ENCODE measurements around the gene THTPA.
"Not testable (repeated sequence)": the region's sequence is repeated elsewhere in the genome, so short reads cannot be mapped to it uniquely, and the experiment has no call there.

THTPA gene

GRCh38 chr14:23588884-23589598, 33.0 kb downstream of the THTPA start:
- peak; percentile 91 for DNase-seq

GRCh38 chr14:23589606-23590005, 33.5 kb downstream of the THTPA start:
- DNase-seq = no peak

GRCh38 chr14:23590198-23590597, 34.1 kb downstream of the THTPA start:
- no peak for DNase-seq

- not testable (repeated sequence) for DNase-seq
These were observed 38.1 kb downstream of the THTPA start for GRCh38 chr14:23594191-23594590.

- no peak for DNase-seq
These were observed 44.2 kb downstream of the THTPA start for GRCh38 chr14:23600322-23600707.

GRCh38 chr14:23600806-23601205, 44.7 kb downstream of the THTPA start:
- no peak for DNase-seq

- DNase-seq = no peak
These were observed 45.4 kb downstream of the THTPA start for GRCh38 chr14:23601424-23601823.

GRCh38 chr14:23601845-23602180, 45.7 kb downstream of the THTPA start:
- DNase-seq = no peak

GRCh38 chr14:23602181-23603095, 46.4 kb downstream of the THTPA start:
- no peak for DNase-seq

- DNase-seq = no peak
These were observed 47.0 kb downstream of the THTPA start for GRCh38 chr14:23603103-23603502.

GRCh38 chr14:23604148-23604547, 48.1 kb downstream of the THTPA start:
- no peak for DNase-seq

- no peak for DNase-seq
These were observed 48.7 kb downstream of the THTPA start for GRCh38 chr14:23604675-23605170.

- DNase-seq = no peak
These were observed 50.0 kb downstream of the THTPA start for GRCh38 chr14:23605931-23606585.

- no peak for DNase-seq
These were observed 52.4 kb downstream of the THTPA start for GRCh38 chr14:23608454-23608853.

- no peak for DNase-seq
These were observed 52.9 kb downstream of the THTPA start for GRCh38 chr14:23609001-23609400.

GRCh38 chr14:23609411-23610089, 53.5 kb downstream of the THTPA start:
- not testable (repeated sequence) for DNase-seq

Data from activated effector memory CD4-positive, alpha-beta T cell treated with anti-CD3 and anti-CD28 coated beads, Interleukin-2, amount 50 U/mL, for 16 hours (primary cell).